Loucy (cell line): ENCODE measurements around the gene SH3BP4.

Experiments
- CTCF ChIP-seq: fragments of 200-600 bp; sonication (generic); conservative IDR thresholded peaks from 2 replicates; pipeline ENCODE4 v1.5.1; 2014; ENCODE audit warnings: mild to moderate bottlenecking, antibody characterized with exemption, low read length
- EZH2phosphoT487 ChIP-seq: fragments of 200-600 bp; IDR thresholded peaks from 2 replicates; pipeline ENCODE4 v1.6.1; 2018; ENCODE audit warnings: antibody characterized with exemption, mild to moderate bottlenecking, moderate library complexity, borderline replicate concordance

- TF ChIP-seq CTCF (no peak), EZH2phosphoT487 (no peak)
Measured at GRCh38 chr2:235045973-235046343, 94.1 kb downstream of the SH3BP4 start.
